Colonic mucosa (tissue), 4 donors: ENCODE data around the gene RPN1. TPM values are rescaled to one million over a fixed set of nuclear protein-coding genes. Genes with fewer than 3 reads are reported as not detected.
A peak's percentile ranks its signal among the peaks of the same experiment; 100 is the strongest.

ENCODE experiments used
- DNase-seq: peaks from one replicate; pipeline ENCODE4 v3.0.0-alpha.2; 2020
- H3K27ac ChIP-seq: fragments of 200-600 bp; one replicate; pipeline ENCODE4 v1.8.0; 2021
- H3K27me3 ChIP-seq: fragments of 200-600 bp; one replicate; pipeline ENCODE4 v1.8.0; 2021
- H3K36me3 ChIP-seq: fragments of 200-600 bp; one replicate; pipeline ENCODE4 v1.8.0; 2021
- H3K4me1 ChIP-seq: fragments of 200-600 bp; one replicate; pipeline ENCODE4 v1.8.0; 2021; ENCODE audit warnings: mild to moderate bottlenecking
- H3K4me3 ChIP-seq: fragments of 200-600 bp; one replicate; pipeline ENCODE4 v1.8.0; 2021
- H3K9ac ChIP-seq, 2 donors: one replicate each; pipeline ENCODE4 v1.7.0; 2013; ENCODE audit warnings: control low read depth in 2 of 2, low read depth in 2 of 2, low read length in 2 of 2
- H3K9me3 ChIP-seq: fragments of 200-600 bp; one replicate; pipeline ENCODE4 v1.8.0; 2021
- CTCF ChIP-seq: fragments of 200-600 bp; IDR thresholded peaks from one replicate; pipeline ENCODE4 v1.8.0; 2022; ENCODE audit warnings: antibody characterized with exemption, mild to moderate bottlenecking
- intact Hi-C: fragments of 100-400 bp; cut with DNase I; formaldehyde crosslinking; loops from one replicate; pipeline ENCODE4 v1.14.1; 2022
- total RNA-seq, 2 donors: library from RNA; stranded (reverse); fragmentation: NEBNext Ultra II Directional in 1 of 2; extraction: Animal tissue kit (Norgen Biotek cat#: 25700) in 1 of 2; gene quantifications; one replicate each; pipeline ENCODE4 v1.2.1, GENCODE V29; 2021
- donor health status: healthy.
- donor health status: DM: no; HTN: no; CAD: no.
- donor health status: DM: no; HTN: no; CAD: no.

Gene RPN1
- total RNA-seq, 2 donors from 2014 or later = 188 to 314 TPM

- Histone ChIP-seq H3K36me3 (no peaks in the 10 kb centered on the region), H3K27me3 (no peaks in the 10 kb centered on the region), H3K9me3 (no peaks in the 10 kb centered on the region), H3K4me1 (peaks cover 6% of the 10 kb centered on the region), H3K27ac (no peak overlapping the region), H3K4me3 (no peak overlapping the region), H3K9ac (no peak overlapping the region)
- intact Hi-C loops = loop anchor here (10.0 kb wide), 1 partner anchor 181 kb away; no protein-coding TSS in a partner anchor
- no peak for TF ChIP-seq CTCF
- no peak for DNase-seq
Observed at GRCh38 chr3:128614076-128614475, 36.5 kb downstream of the RPN1 start.

DNA sequence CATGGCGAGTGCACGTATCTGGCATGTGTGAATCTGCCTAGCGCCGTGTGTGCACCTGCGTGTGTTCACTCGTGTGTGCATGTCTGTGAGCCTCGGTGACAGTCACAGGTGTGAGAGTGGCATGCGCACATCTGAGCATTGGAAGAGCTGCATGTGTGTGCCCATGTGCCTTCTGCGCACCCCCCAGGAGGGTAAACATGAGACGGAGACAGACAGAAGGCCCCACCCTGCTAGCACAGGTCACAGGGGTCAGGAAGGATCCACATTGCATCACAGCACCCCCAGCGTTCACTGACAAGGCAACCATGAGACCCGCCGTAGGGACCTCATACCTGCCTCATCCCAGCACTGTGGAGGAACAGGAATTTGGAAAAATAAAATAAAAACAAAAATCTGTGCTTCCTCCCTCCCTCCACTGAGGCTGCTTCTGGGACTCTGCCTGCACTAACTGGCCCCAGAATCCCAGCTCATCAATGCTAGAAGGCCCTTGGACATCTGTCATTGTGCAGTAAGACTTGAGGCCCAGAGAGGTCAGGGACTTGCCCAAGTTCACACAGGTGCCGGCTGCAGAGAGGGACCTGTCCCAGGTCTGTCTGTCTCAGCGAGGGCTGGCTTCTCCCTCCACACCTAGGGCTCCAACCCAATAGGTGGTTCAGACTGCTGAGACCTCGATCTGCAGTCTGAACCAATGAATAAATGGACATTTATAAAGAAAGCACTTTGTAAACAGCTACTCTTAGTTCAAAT is 37.4 kb downstream of the RPN1 start:
- no peak for DNase-seq
- Histone ChIP-seq H3K27ac (no peak overlapping the region), H3K9me3 (no peaks in the 10 kb centered on the region), H3K27me3 (no peaks in the 10 kb centered on the region), H3K36me3 (no peaks in the 10 kb centered on the region), H3K4me1 (no peaks in the 10 kb centered on the region), H3K4me3 (no peak overlapping the region), H3K9ac (no peak overlapping the region)
- intact Hi-C loops = loop anchor here (10.0 kb wide), 1 partner anchor 182 kb away; no protein-coding TSS in a partner anchor
- no peak for TF ChIP-seq CTCF

GRCh38 chr3:128610451-128611070 is 40.1 kb downstream of the RPN1 start:
- H3K4me3 ChIP-seq = no peak overlapping the region
- no peak overlapping the region for H3K27ac ChIP-seq
- intact Hi-C loops = loop anchor here (10.0 kb wide), 1 partner anchor 184 kb away; no protein-coding TSS in a partner anchor
- H3K27me3 ChIP-seq = no peaks in the 10 kb centered on the region
- H3K9me3 ChIP-seq = no peaks in the 10 kb centered on the region
- TF ChIP-seq CTCF = no peak
- DNase-seq = no peak
- no peak overlapping the region for H3K9ac ChIP-seq
- no peaks in the 10 kb centered on the region for H3K36me3 ChIP-seq
- no peaks in the 10 kb centered on the region for H3K4me1 ChIP-seq

DNA sequence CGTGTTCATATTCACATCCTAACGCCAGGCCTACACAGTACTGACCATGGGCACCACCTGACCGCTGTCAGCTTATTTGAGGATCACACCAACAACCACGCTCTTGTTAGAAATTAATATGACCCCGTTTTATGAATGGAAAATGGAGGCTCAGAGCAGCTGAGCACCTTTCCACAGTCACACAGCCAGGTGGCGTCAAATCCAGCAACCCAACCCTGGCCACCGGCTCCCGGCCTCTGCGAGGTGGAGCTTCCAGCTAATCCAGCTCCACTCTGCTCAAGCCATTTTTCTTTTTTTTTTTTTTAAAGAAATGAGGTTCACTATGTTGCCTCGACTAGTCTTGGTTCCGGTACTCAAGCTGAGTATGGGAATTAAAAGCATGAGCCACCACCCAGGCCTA is 41.3 kb downstream of the RPN1 start:
- no peak for TF ChIP-seq CTCF
- H3K27me3 ChIP-seq = no peaks in the 10 kb centered on the region
- no peaks in the 10 kb centered on the region for H3K9me3 ChIP-seq
- no peaks in the 10 kb centered on the region for H3K36me3 ChIP-seq
- no peak overlapping the region for H3K9ac ChIP-seq
- intact Hi-C loops = loop anchor here (5.0 to 10.0 kb wide), 2 partner anchors 182 to 514 kb away; no protein-coding TSS in a partner anchor
- no peak overlapping the region for H3K4me3 ChIP-seq
- H3K27ac ChIP-seq = no peak overlapping the region
- DNase-seq = no peak
- no peaks in the 10 kb centered on the region for H3K4me1 ChIP-seq

- no peaks in the 10 kb centered on the region for H3K27me3 ChIP-seq
- no peaks in the 10 kb centered on the region for H3K4me1 ChIP-seq
- peak overlapping the region; percentile 61 to 62 for H3K9ac ChIP-seq
- H3K36me3 ChIP-seq = no peaks in the 10 kb centered on the region
- no peak overlapping the region for H3K27ac ChIP-seq
- H3K4me3 ChIP-seq = peak overlapping the region; percentile 64
- H3K9me3 ChIP-seq = no peaks in the 10 kb centered on the region
- intact Hi-C loops = loop anchor here (5.0 to 10.0 kb wide), 2 partner anchors 180 to 513 kb away; no protein-coding TSS in a partner anchor
- no peak for DNase-seq
- TF ChIP-seq CTCF = no peak
Observed at GRCh38 chr3:128607710-128608048, 42.9 kb downstream of the RPN1 start.
